GM21526 (cell line): Measurements from ENCODE around the gene EIF2AK3.

Source experiments
- ATAC-seq: cut with Tn5 transposase; IDR thresholded peaks from one replicate; pipeline ENCODE4 v1.9.1; 2021; ENCODE audit warnings: moderate library complexity; ENCODE audit not compliant: unreplicated experiment, low FRiP score

The EIF2AK3 gene

GRCh38 chr2:88601286-88601685 is 26.0 kb downstream of the EIF2AK3 start:
- no peak for ATAC-seq

- peak; percentile 98 for ATAC-seq
Observed at GRCh38 chr2:88600038-88600465, 27.2 kb downstream of the EIF2AK3 start.

GRCh38 chr2:88599527-88599926 is 27.7 kb downstream of the EIF2AK3 start:
- ATAC-seq, result no peak

GRCh38 chr2:88597168-88597567 is 30.1 kb downstream of the EIF2AK3 start:
- ATAC-seq, result no peak

- no peak for ATAC-seq
Observed at GRCh38 chr2:88596141-88596830, 31.0 kb downstream of the EIF2AK3 start.

- ATAC-seq, result peak; percentile 7
Observed at GRCh38 chr2:88591698-88592097, 35.6 kb downstream of the EIF2AK3 start.

GRCh38 chr2:88590998-88591613 is 36.2 kb downstream of the EIF2AK3 start:
- peak; percentile 59 for ATAC-seq

GRCh38 chr2:88585969-88586368 is 41.3 kb downstream of the EIF2AK3 start:
- no peak for ATAC-seq

GRCh38 chr2:88582030-88582429 is 45.2 kb downstream of the EIF2AK3 start:
- no peak for ATAC-seq

- no peak for ATAC-seq
Observed at GRCh38 chr2:88580088-88580487, 47.2 kb downstream of the EIF2AK3 start.

GRCh38 chr2:88575630-88576029 is 51.6 kb downstream of the EIF2AK3 start:
- ATAC-seq, result no peak

- ATAC-seq, result no peak
Observed at GRCh38 chr2:88575051-88575450, 52.2 kb downstream of the EIF2AK3 start.

GRCh38 chr2:88574445-88574844 is 52.8 kb downstream of the EIF2AK3 start:
- ATAC-seq, result peak; percentile 73

GRCh38 chr2:88568179-88568578 is 59.1 kb downstream of the EIF2AK3 start:
- no peak for ATAC-seq

- ATAC-seq, result no peak
Observed at GRCh38 chr2:88564402-88564801, 62.9 kb downstream of the EIF2AK3 start.

GRCh38 chr2:88563129-88563528 is 64.1 kb downstream of the EIF2AK3 start:
- ATAC-seq, result no peak

GRCh38 chr2:88561646-88562388 is 65.4 kb downstream of the EIF2AK3 start:
- ATAC-seq, result peak; percentile 70

GRCh38 chr2:88560619-88561307 is 66.5 kb downstream of the EIF2AK3 start:
- ATAC-seq, result peak; percentile 38

GRCh38 chr2:88557290-88557689 is 70.0 kb downstream of the EIF2AK3 start:
- no peak for ATAC-seq

- no peak for ATAC-seq
Observed at GRCh38 chr2:88556026-88556425, 71.2 kb downstream of the EIF2AK3 start.

GRCh38 chr2:88554189-88554588 is 73.1 kb downstream of the EIF2AK3 start:
- no peak for ATAC-seq
